Astrocyte (in vitro differentiated cells and primary cell): ENCODE results near the gene SVIL. TPM values are rescaled to one million over a fixed set of nuclear protein-coding genes. Genes with fewer than 3 reads are reported as not detected.
A peak's percentile ranks its signal among the peaks of the same experiment; 100 is the strongest.

Experiments used
- DNase-seq: peaks from one replicate; pipeline ENCODE4 v3.0.0-alpha.2; 2010; ENCODE audit warnings: low read depth
- FAIRE-seq: peaks from 2 replicates; lab custom pipeline; 2011; peaks lifted over from hg19 to GRCh38; lab: Jason Lieb, UNC
- H2AFZ ChIP-seq: 2 replicates; pipeline ENCODE4 v1.6.0; 2012; ENCODE audit warnings: low read depth, low read length, inconsistent platforms
- H3K27ac ChIP-seq: 2 replicates; pipeline ENCODE4 v1.5.1; 2011; ENCODE audit warnings: low read depth, low read length, inconsistent platforms
- H3K27me3 ChIP-seq: 2 replicates; pipeline ENCODE4 v1.6.0; 2011; ENCODE audit warnings: low read length, inconsistent platforms; ENCODE audit not compliant: insufficient read depth
- H3K36me3 ChIP-seq: 2 replicates; pipeline ENCODE4 v1.5.1; 2011; ENCODE audit warnings: low read length, inconsistent platforms; ENCODE audit not compliant: insufficient read depth
- H3K4me1 ChIP-seq: 2 replicates; pipeline ENCODE4 v1.5.1; 2011; ENCODE audit warnings: low read length, inconsistent platforms; ENCODE audit not compliant: insufficient read depth
- H3K4me2 ChIP-seq: 2 replicates; pipeline ENCODE4 v1.6.0; 2012; ENCODE audit warnings: low read length, inconsistent platforms
- H3K4me3 ChIP-seq: 2 replicates; pipeline ENCODE4 v1.5.1; 2011; ENCODE audit warnings: low read depth, mild to moderate bottlenecking, low read length, inconsistent platforms; ENCODE audit not compliant: insufficient read depth
- H3K79me2 ChIP-seq: 2 replicates; pipeline ENCODE4 v1.6.0; 2012; ENCODE audit warnings: mild to moderate bottlenecking, low read length, inconsistent platforms; ENCODE audit not compliant: insufficient read depth
- H3K9ac ChIP-seq: 2 replicates; pipeline ENCODE4 v1.6.0; 2012; ENCODE audit warnings: mild to moderate bottlenecking, low read length, inconsistent platforms
- H3K9me3 ChIP-seq: 2 replicates; pipeline ENCODE4 v1.5.1; 2012; ENCODE audit warnings: low read depth, mild to moderate bottlenecking, low read length, inconsistent platforms; ENCODE audit not compliant: insufficient read depth
- H4K20me1 ChIP-seq: 2 replicates; pipeline ENCODE4 v1.6.0; 2012; ENCODE audit warnings: low read length, inconsistent platforms; ENCODE audit not compliant: insufficient read depth
- H3K27ac Mint-ChIP-seq: one replicate; pipeline ENCODE4 v1.8.0; 2021; ENCODE audit warnings: mild to moderate bottlenecking, mixed read lengths; ENCODE audit not compliant: unreplicated experiment
- H3K27me3 Mint-ChIP-seq: one replicate; pipeline ENCODE4 v1.8.0; 2021; ENCODE audit warnings: low read depth, mixed read lengths; ENCODE audit not compliant: unreplicated experiment
- H3K36me3 Mint-ChIP-seq: one replicate; pipeline ENCODE4 v1.8.0; 2021; ENCODE audit warnings: low read depth, mixed read lengths; ENCODE audit not compliant: unreplicated experiment
- H3K4me1 Mint-ChIP-seq: one replicate; pipeline ENCODE4 v1.8.0; 2021; ENCODE audit warnings: low read depth, mixed read lengths; ENCODE audit not compliant: unreplicated experiment
- H3K4me3 Mint-ChIP-seq: one replicate; pipeline ENCODE4 v1.8.0; 2021; ENCODE audit warnings: mild to moderate bottlenecking, moderate library complexity, mixed read lengths; ENCODE audit not compliant: unreplicated experiment
- H3K9me3 Mint-ChIP-seq: one replicate; pipeline ENCODE4 v1.8.0; 2021; ENCODE audit warnings: mild to moderate bottlenecking, mixed read lengths; ENCODE audit not compliant: unreplicated experiment
- EZH2 ChIP-seq: IDR thresholded peaks from 2 replicates; pipeline ENCODE4 v1.6.1; 2012; ENCODE audit warnings: mild to moderate bottlenecking, low read length, inconsistent platforms; ENCODE audit not compliant: insufficient read depth
- total RNA-seq: library from RNA; stranded (reverse); gene quantifications from 2 replicates; pipeline ENCODE4 v1.2.1, GENCODE V29; 2021
- TF ChIP-seq, protein P1 (sequence below): IDR thresholded peaks from 2 replicates; pipeline ENCODE4 v1.5.1; 2011; ENCODE audit warnings: low read depth, mild to moderate bottlenecking, inconsistent platforms, low read length, moderate library complexity; ENCODE audit not compliant: insufficient read depth

Gene SVIL
- total RNA-seq, 1 donor from 2014 or later: 70.4 TPM

DNA sequence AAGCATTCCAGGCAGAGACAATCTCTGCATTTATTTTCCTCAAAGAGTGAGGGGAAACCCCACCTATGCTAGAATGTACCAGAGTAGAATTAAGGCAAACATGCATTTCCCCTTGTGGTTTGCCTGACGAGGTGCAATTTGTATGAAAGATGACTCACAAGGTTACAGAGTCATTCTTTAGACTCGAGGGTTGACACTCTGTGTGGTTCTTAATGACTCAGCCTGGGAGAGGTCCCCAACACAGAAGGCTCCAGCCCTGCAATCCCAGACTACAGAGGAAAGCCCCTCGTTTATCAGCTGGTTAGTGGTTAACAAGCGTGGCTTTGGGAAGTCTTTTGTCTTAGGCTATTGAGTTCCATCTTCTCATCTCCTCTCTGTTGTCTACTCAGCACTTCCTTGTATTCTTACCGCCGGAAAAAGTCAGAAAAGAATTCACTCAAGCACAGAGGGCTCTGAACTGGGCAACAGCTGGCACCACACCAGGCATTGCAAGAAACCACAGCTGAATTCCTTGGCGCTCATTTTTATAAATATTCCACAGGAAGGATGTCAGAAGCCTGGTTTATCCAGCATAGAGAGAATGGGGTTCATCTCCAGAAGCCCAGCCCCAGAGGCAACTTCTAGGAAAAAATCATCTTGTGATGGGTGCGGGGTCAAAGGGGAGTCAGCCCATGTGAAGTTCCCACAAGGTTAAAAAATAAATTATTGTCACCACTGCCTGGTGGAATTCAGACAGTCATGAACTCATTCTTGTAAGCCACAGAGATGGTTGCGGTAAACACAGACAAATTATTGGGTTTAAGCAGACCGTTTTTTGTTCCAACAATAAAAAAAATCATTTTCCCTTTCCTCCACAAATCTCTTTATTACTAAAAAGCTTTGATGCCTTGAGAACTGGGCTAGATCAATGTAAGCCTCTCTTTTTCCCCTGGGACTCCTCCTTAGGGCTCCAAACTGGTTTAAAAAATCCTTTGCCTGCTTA lies 24.5 kb upstream of the SVIL start:
- Histone ChIP-seq H3K79me2 (peaks cover 44% of the 10 kb centered on the region), H3K27ac (peak overlapping the region; percentile 94), H3K27me3 (no peaks in the 10 kb centered on the region), H4K20me1 (no peaks in the 10 kb centered on the region), H2AFZ (no peak overlapping the region), H3K36me3 (peaks cover 7% of the 10 kb centered on the region), H3K9ac (peak overlapping the region; percentile 69), H3K4me2 (peak overlapping the region; percentile 61), H3K4me1 (peaks cover 48% of the 10 kb centered on the region), H3K9me3 (no peaks in the 10 kb centered on the region), H3K4me3 (peak overlapping the region; percentile 17)
- peak; percentile 100 for DNase-seq
- peak overlapping the region; percentile 58 for H3K4me3 Mint-ChIP-seq
- TF ChIP-seq EZH2: no peak
- TF ChIP-seq, protein P1, sequence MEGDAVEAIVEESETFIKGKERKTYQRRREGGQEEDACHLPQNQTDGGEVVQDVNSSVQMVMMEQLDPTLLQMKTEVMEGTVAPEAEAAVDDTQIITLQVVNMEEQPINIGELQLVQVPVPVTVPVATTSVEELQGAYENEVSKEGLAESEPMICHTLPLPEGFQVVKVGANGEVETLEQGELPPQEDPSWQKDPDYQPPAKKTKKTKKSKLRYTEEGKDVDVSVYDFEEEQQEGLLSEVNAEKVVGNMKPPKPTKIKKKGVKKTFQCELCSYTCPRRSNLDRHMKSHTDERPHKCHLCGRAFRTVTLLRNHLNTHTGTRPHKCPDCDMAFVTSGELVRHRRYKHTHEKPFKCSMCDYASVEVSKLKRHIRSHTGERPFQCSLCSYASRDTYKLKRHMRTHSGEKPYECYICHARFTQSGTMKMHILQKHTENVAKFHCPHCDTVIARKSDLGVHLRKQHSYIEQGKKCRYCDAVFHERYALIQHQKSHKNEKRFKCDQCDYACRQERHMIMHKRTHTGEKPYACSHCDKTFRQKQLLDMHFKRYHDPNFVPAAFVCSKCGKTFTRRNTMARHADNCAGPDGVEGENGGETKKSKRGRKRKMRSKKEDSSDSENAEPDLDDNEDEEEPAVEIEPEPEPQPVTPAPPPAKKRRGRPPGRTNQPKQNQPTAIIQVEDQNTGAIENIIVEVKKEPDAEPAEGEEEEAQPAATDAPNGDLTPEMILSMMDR: peak; percentile 37
- peak; percentile 100 for FAIRE-seq
- peaks cover 6% of the 10 kb centered on the region for H3K9me3 Mint-ChIP-seq
- peaks cover 48% of the 10 kb centered on the region for H3K4me1 Mint-ChIP-seq
- H3K36me3 Mint-ChIP-seq: peaks cover 27% of the 10 kb centered on the region
- no peaks in the 10 kb centered on the region for H3K27me3 Mint-ChIP-seq
- H3K27ac Mint-ChIP-seq: peak overlapping the region; percentile 99

DNA sequence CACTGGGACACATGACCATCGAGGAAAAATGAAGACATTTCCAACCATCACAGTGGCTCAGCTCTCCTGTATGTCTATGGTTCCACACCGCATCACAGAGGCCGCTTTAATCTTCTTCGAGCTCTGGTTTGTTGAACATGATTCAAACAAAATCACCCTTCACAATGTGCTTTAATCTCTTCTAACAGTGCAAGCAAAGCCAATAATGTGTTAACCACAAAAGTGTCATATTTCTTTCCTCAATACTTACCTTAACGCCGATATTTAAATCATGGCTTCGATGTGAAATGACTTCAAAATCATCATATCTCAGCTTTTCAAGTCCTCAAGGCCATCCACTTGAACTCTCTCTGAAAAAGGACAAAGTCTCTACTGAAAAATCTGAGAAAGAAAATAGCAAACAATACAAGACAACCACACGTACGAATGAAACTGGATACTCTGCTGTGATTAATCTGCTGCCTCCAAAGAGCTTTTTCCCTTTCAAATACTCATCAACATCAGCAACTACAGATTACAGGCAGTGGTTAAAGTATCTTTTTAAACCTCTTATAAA lies 23.0 kb upstream of the SVIL start:
- no peaks in the 10 kb centered on the region for H3K9me3 ChIP-seq
- no peaks in the 10 kb centered on the region for H3K27me3 ChIP-seq
- H3K9ac ChIP-seq: peak overlapping the region; percentile 59
- Mint-ChIP-seq H3K4me3 (no peak overlapping the region), H3K36me3 (peaks cover 31% of the 10 kb centered on the region), H3K4me1 (peaks cover 48% of the 10 kb centered on the region), H3K27ac (peak overlapping the region; percentile 87), H3K9me3 (peaks cover 8% of the 10 kb centered on the region), H3K27me3 (no peaks in the 10 kb centered on the region)
- H3K36me3 ChIP-seq: peaks cover 7% of the 10 kb centered on the region
- peak overlapping the region; percentile 94 for H3K27ac ChIP-seq
- peak; percentile 53 for DNase-seq
- H3K79me2 ChIP-seq: peaks cover 32% of the 10 kb centered on the region
- H3K4me1 ChIP-seq: peaks cover 48% of the 10 kb centered on the region
- FAIRE-seq: no peak
- no peak overlapping the region for H2AFZ ChIP-seq
- TF ChIP-seq, protein P1: no peak
- no peak for TF ChIP-seq EZH2
- H3K4me2 ChIP-seq: peak overlapping the region; percentile 53
- H4K20me1 ChIP-seq: no peaks in the 10 kb centered on the region
- no peak overlapping the region for H3K4me3 ChIP-seq
